Measurements from ENCODE around the gene RBM5. TPM values are rescaled to one million over a fixed set of nuclear protein-coding genes. Genes with fewer than 3 reads are reported as not detected.

The RBM5 gene
- total RNA-seq, 2 donors from 2014 or later, result 104 to 114 TPM

GRCh38 chr3:50124800-50125178, 36.1 kb downstream of the RBM5 start:
- H3K9ac ChIP-seq (ENCODE audit: low read depth in 2 of 2, low read length in 2 of 2), result no peak overlapping the region
- no peaks in the 10 kb centered on the region for H3K36me3 ChIP-seq
- no peaks in the 10 kb centered on the region for H3K27me3 ChIP-seq
- H3K27ac ChIP-seq, result no peak overlapping the region
- H3K4me3 ChIP-seq, result no peak overlapping the region
- no peak for TF ChIP-seq CTCF (IDR thresholded peaks at IDR 0.05)
- no peak for DNase-seq
- no peaks in the 10 kb centered on the region for H3K9me3 ChIP-seq
- H3K4me1 ChIP-seq, result no peaks in the 10 kb centered on the region
- intact Hi-C loops (cut with DNase I), result no loop called here

GRCh38 chr3:50125541-50126286, 37.0 kb downstream of the RBM5 start:
- TF ChIP-seq CTCF (IDR thresholded peaks at IDR 0.05), result no peak
- H3K36me3 ChIP-seq, result no peaks in the 10 kb centered on the region
- intact Hi-C loops (cut with DNase I), result no loop called here
- H3K4me3 ChIP-seq, result no peak overlapping the region
- DNase-seq, result no peak
- no peaks in the 10 kb centered on the region for H3K27me3 ChIP-seq
- H3K27ac ChIP-seq, result no peak overlapping the region
- no peaks in the 10 kb centered on the region for H3K4me1 ChIP-seq
- H3K9ac ChIP-seq (ENCODE audit: low read depth in 2 of 2, low read length in 2 of 2), result no peak overlapping the region
- H3K9me3 ChIP-seq, result no peaks in the 10 kb centered on the region

- Histone ChIP-seq H3K36me3 (no peaks in the 10 kb centered on the region), H3K9ac (ENCODE audit: low read depth in 2 of 2, low read length in 2 of 2) (peak overlapping the region in 1 of 2 donors; percentile 24), H3K27ac (no peak overlapping the region), H3K27me3 (no peaks in the 10 kb centered on the region), H3K4me3 (no peak overlapping the region), H3K4me1 (no peaks in the 10 kb centered on the region), H3K9me3 (no peaks in the 10 kb centered on the region)
- TF ChIP-seq CTCF (IDR thresholded peaks at IDR 0.05), result no peak
- intact Hi-C loops (cut with DNase I), result no loop called here
- no peak for DNase-seq
Measured at GRCh38 chr3:50126287-50127211, 37.8 kb downstream of the RBM5 start.

- no peak overlapping the region for H3K27ac ChIP-seq
- no peak for DNase-seq
- H3K9ac ChIP-seq (ENCODE audit: low read depth in 2 of 2, low read length in 2 of 2), result no peak overlapping the region
- H3K36me3 ChIP-seq, result no peaks in the 10 kb centered on the region
- H3K27me3 ChIP-seq, result no peaks in the 10 kb centered on the region
- H3K9me3 ChIP-seq, result no peaks in the 10 kb centered on the region
- no peak overlapping the region for H3K4me3 ChIP-seq
- H3K4me1 ChIP-seq, result no peaks in the 10 kb centered on the region
- no peak for TF ChIP-seq CTCF (IDR thresholded peaks at IDR 0.05)
- intact Hi-C loops (cut with DNase I), result no loop called here
Measured at GRCh38 chr3:50127251-50127691, 38.6 kb downstream of the RBM5 start.

- no peaks in the 10 kb centered on the region for H3K4me1 ChIP-seq
- H3K4me3 ChIP-seq, result no peak overlapping the region
- H3K9ac ChIP-seq (ENCODE audit: low read depth in 2 of 2, low read length in 2 of 2), result no peak overlapping the region
- H3K27me3 ChIP-seq, result no peaks in the 10 kb centered on the region
- no peaks in the 10 kb centered on the region for H3K9me3 ChIP-seq
- DNase-seq, result no peak
- intact Hi-C loops (cut with DNase I), result no loop called here
- no peak overlapping the region for H3K27ac ChIP-seq
- TF ChIP-seq CTCF (IDR thresholded peaks at IDR 0.05), result no peak
- H3K36me3 ChIP-seq, result no peaks in the 10 kb centered on the region
Measured at GRCh38 chr3:50128001-50128400, 39.3 kb downstream of the RBM5 start.
